ENCODE results near the gene IL1RL1. TPM values are rescaled to one million over a fixed set of nuclear protein-coding genes. Genes with fewer than 3 reads are reported as not detected.

IL1RL1 gene
- total and polyA plus RNA-seq, 5 donors from 2014 or later: 0.89 TPM; not detected in 4

GRCh38 chr2:102304711-102305611 is 6.4 kb upstream of the IL1RL1 start:
- Histone ChIP-seq H3K4me1 (ENCODE audit: control insufficient read depth, insufficient read depth, low read length, poor library complexity, severe bottlenecking) (peaks cover 6% of the 10 kb centered on the region), H3K27me3 (ENCODE audit: control insufficient read depth, insufficient read depth, low read length) (peaks cover 3% of the 10 kb centered on the region), H3K4me3 (ENCODE audit: low read depth, low read length) (peak overlapping the region; percentile 52), H3K36me3 (ENCODE audit: control insufficient read depth, insufficient read depth, low read length) (no peaks in the 10 kb centered on the region), H3K9me3 (ENCODE audit: control insufficient read depth in 2 of 2, low read length in 2 of 2) (no peaks in the 10 kb centered on the region), H3K27ac (ENCODE audit: insufficient read depth, low read length, poor library complexity, severe bottlenecking) (no peak overlapping the region)
- DNase-seq (peak in 1 of 3 donors; percentile 54), ATAC-seq (ENCODE audit: low read depth in 2 of 2) (no peak)
- Mint-ChIP-seq H3K27ac (peak overlapping the region in 2 of 3 donors; percentile 18 to 82), H3K4me1 (peaks cover 16 to 22% (median 21%) of the 10 kb centered on the region in 4 donors), H3K36me3 (no peaks in the 10 kb centered on the region), H3K4me3 (peak overlapping the region; percentile 16 to 58 (median 26)), H3K27me3 (peaks cover 4% of the 10 kb centered on the region), H3K9me3 (no peaks in the 10 kb centered on the region)

- H3K27ac ChIP-seq (ENCODE audit: insufficient read depth, low read length, poor library complexity, severe bottlenecking): no peak overlapping the region
- Mint-ChIP-seq H3K27me3 (peaks cover 4% of the 10 kb centered on the region), H3K9me3 (no peaks in the 10 kb centered on the region), H3K4me3 (peak overlapping the region in 1 of 4 donors; percentile 59), H3K27ac (no peak overlapping the region), H3K36me3 (no peaks in the 10 kb centered on the region), H3K4me1 (peaks cover 16 to 22% (median 21%) of the 10 kb centered on the region in 4 donors)
- DNase-seq: no peak
- peaks cover 3% of the 10 kb centered on the region for H3K27me3 ChIP-seq (ENCODE audit: control insufficient read depth, insufficient read depth, low read length)
- H3K4me1 ChIP-seq (ENCODE audit: control insufficient read depth, insufficient read depth, low read length, poor library complexity, severe bottlenecking): peaks cover 6% of the 10 kb centered on the region
- H3K4me3 ChIP-seq (ENCODE audit: low read depth, low read length): no peak overlapping the region
- ATAC-seq (ENCODE audit: low read depth in 2 of 2): no peak
- no peaks in the 10 kb centered on the region for H3K9me3 ChIP-seq (ENCODE audit: control insufficient read depth in 2 of 2, low read length in 2 of 2)
- H3K36me3 ChIP-seq (ENCODE audit: control insufficient read depth, insufficient read depth, low read length): no peaks in the 10 kb centered on the region
These were observed 5.2 kb upstream of the IL1RL1 start for GRCh38 chr2:102306125-102306524.

DNA sequence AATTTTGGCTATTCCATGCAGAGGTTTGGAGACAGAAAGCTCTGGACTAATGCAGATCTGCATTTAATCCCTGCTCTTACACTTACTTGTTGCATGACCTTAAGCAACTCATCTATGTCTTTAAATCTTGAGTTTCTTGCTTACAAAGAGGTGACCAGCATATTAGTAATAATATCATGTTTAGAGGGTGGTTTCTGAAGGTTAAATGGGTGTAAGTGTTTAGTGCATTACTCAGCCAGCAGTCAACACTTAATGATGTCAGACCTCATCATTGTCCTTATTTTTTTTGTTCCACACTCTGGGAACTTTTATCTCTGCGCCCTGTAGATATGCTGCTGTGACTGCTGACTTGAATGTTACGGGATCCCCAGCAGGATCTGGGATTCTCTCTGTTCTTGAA is 1.7 kb downstream of the IL1RL1 start:
- H3K9me3 Mint-ChIP-seq: no peaks in the 10 kb centered on the region
- H3K9me3 ChIP-seq (ENCODE audit: control insufficient read depth in 2 of 2, low read length in 2 of 2): no peaks in the 10 kb centered on the region
- no peak overlapping the region for H3K4me3 Mint-ChIP-seq
- no peaks in the 10 kb centered on the region for H3K4me1 Mint-ChIP-seq
- no peak overlapping the region for H3K4me3 ChIP-seq (ENCODE audit: low read depth, low read length)
- H3K4me1 ChIP-seq (ENCODE audit: control insufficient read depth, insufficient read depth, low read length, poor library complexity, severe bottlenecking): no peaks in the 10 kb centered on the region
- no peaks in the 10 kb centered on the region for H3K36me3 ChIP-seq (ENCODE audit: control insufficient read depth, insufficient read depth, low read length)
- no peak overlapping the region for H3K27ac ChIP-seq (ENCODE audit: insufficient read depth, low read length, poor library complexity, severe bottlenecking)
- H3K27ac Mint-ChIP-seq: no peak overlapping the region
- no peak for ATAC-seq (ENCODE audit: low read depth in 2 of 2)
- H3K27me3 ChIP-seq (ENCODE audit: control insufficient read depth, insufficient read depth, low read length): no peaks in the 10 kb centered on the region
- no peak for DNase-seq
- no peaks in the 10 kb centered on the region for H3K36me3 Mint-ChIP-seq
- H3K27me3 Mint-ChIP-seq: no peaks in the 10 kb centered on the region

GRCh38 chr2:102313471-102313870 is 2.1 kb downstream of the IL1RL1 start:
- H3K27ac Mint-ChIP-seq: no peak overlapping the region
- no peak for ATAC-seq (ENCODE audit: low read depth in 2 of 2)

DNA sequence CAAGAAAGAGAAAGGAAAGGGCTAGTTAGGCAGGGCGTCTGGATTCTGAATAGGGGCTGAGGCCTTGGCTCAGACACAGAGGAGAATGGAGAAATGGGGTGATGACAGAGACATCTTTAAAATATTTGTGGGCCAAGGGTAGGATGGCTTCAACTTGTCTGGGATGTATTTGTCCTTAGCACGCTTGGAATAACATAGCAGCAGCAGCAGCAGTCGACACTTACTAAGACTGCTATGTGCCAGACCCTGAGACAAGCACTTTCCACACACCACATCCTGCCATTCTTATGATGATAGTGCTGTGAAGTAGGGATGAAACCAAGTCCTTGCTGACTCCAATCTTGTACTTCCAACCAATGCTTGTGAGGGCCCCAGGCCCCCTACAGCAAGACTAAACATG is 2.6 kb downstream of the IL1RL1 start:
- no peak overlapping the region for H3K27ac Mint-ChIP-seq
- DNase-seq: no peak
- no peaks in the 10 kb centered on the region for H3K36me3 Mint-ChIP-seq
- no peaks in the 10 kb centered on the region for H3K4me1 Mint-ChIP-seq
- H3K27me3 Mint-ChIP-seq: no peaks in the 10 kb centered on the region
- Histone ChIP-seq H3K27ac (ENCODE audit: insufficient read depth, low read length, poor library complexity, severe bottlenecking) (no peak overlapping the region), H3K27me3 (ENCODE audit: control insufficient read depth, insufficient read depth, low read length) (no peaks in the 10 kb centered on the region), H3K9me3 (ENCODE audit: control insufficient read depth in 2 of 2, low read length in 2 of 2) (no peaks in the 10 kb centered on the region), H3K36me3 (ENCODE audit: control insufficient read depth, insufficient read depth, low read length) (no peaks in the 10 kb centered on the region), H3K4me1 (ENCODE audit: control insufficient read depth, insufficient read depth, low read length, poor library complexity, severe bottlenecking) (no peaks in the 10 kb centered on the region), H3K4me3 (ENCODE audit: low read depth, low read length) (no peak overlapping the region)
- ATAC-seq (ENCODE audit: low read depth in 2 of 2): no peak
- no peak overlapping the region for H3K4me3 Mint-ChIP-seq
- no peaks in the 10 kb centered on the region for H3K9me3 Mint-ChIP-seq

More at GRCh38 chr2:102313471-102313870, 2.1 kb downstream of the IL1RL1 start:
- Histone ChIP-seq H3K4me3 (ENCODE audit: low read depth, low read length) (no peak overlapping the region), H3K4me1 (ENCODE audit: control insufficient read depth, insufficient read depth, low read length, poor library complexity, severe bottlenecking) (no peaks in the 10 kb centered on the region), H3K9me3 (ENCODE audit: control insufficient read depth in 2 of 2, low read length in 2 of 2) (no peaks in the 10 kb centered on the region), H3K36me3 (ENCODE audit: control insufficient read depth, insufficient read depth, low read length) (no peaks in the 10 kb centered on the region), H3K27me3 (ENCODE audit: control insufficient read depth, insufficient read depth, low read length) (no peaks in the 10 kb centered on the region), H3K27ac (ENCODE audit: insufficient read depth, low read length, poor library complexity, severe bottlenecking) (no peak overlapping the region)
- no peaks in the 10 kb centered on the region for H3K9me3 Mint-ChIP-seq
- H3K4me3 Mint-ChIP-seq: no peak overlapping the region
- H3K4me1 Mint-ChIP-seq: no peaks in the 10 kb centered on the region
- H3K27me3 Mint-ChIP-seq: no peaks in the 10 kb centered on the region
- no peak for DNase-seq
- H3K36me3 Mint-ChIP-seq: no peaks in the 10 kb centered on the region

GRCh38 chr2:102315921-102316320 is 4.6 kb downstream of the IL1RL1 start:
- Mint-ChIP-seq H3K27me3 (peaks cover 5% of the 10 kb centered on the region), H3K9me3 (no peaks in the 10 kb centered on the region), H3K36me3 (no peaks in the 10 kb centered on the region), H3K4me1 (no peaks in the 10 kb centered on the region), H3K27ac (no peak overlapping the region), H3K4me3 (no peak overlapping the region)
- H3K27ac ChIP-seq (ENCODE audit: insufficient read depth, low read length, poor library complexity, severe bottlenecking): no peak overlapping the region
- H3K9me3 ChIP-seq (ENCODE audit: control insufficient read depth in 2 of 2, low read length in 2 of 2): no peaks in the 10 kb centered on the region
- no peak for DNase-seq
- no peaks in the 10 kb centered on the region for H3K4me1 ChIP-seq (ENCODE audit: control insufficient read depth, insufficient read depth, low read length, poor library complexity, severe bottlenecking)
- no peak overlapping the region for H3K4me3 ChIP-seq (ENCODE audit: low read depth, low read length)
- no peaks in the 10 kb centered on the region for H3K27me3 ChIP-seq (ENCODE audit: control insufficient read depth, insufficient read depth, low read length)
- no peak for ATAC-seq (ENCODE audit: low read depth in 2 of 2)
- H3K36me3 ChIP-seq (ENCODE audit: control insufficient read depth, insufficient read depth, low read length): no peaks in the 10 kb centered on the region

GRCh38 chr2:102317715-102318114 is 6.4 kb downstream of the IL1RL1 start:
- Mint-ChIP-seq H3K9me3 (peaks cover 0 to 1% (median 0%) of the 10 kb centered on the region in 7 donors), H3K27me3 (peaks cover 12% of the 10 kb centered on the region), H3K27ac (no peak overlapping the region), H3K4me1 (no peaks in the 10 kb centered on the region), H3K36me3 (no peaks in the 10 kb centered on the region), H3K4me3 (no peak overlapping the region)
- Histone ChIP-seq H3K4me3 (ENCODE audit: low read depth, low read length) (no peak overlapping the region), H3K4me1 (ENCODE audit: control insufficient read depth, insufficient read depth, low read length, poor library complexity, severe bottlenecking) (no peaks in the 10 kb centered on the region), H3K36me3 (ENCODE audit: control insufficient read depth, insufficient read depth, low read length) (no peaks in the 10 kb centered on the region), H3K27ac (ENCODE audit: insufficient read depth, low read length, poor library complexity, severe bottlenecking) (no peak overlapping the region), H3K9me3 (ENCODE audit: control insufficient read depth in 2 of 2, low read length in 2 of 2) (no peaks in the 10 kb centered on the region), H3K27me3 (ENCODE audit: control insufficient read depth, insufficient read depth, low read length) (no peaks in the 10 kb centered on the region)
- ATAC-seq (ENCODE audit: low read depth in 2 of 2) (no peak), DNase-seq (no peak)

- no peak overlapping the region for H3K4me3 ChIP-seq (ENCODE audit: low read depth, low read length)
- peaks cover 0 to 1% (median 0%) of the 10 kb centered on the region in 7 donors for H3K9me3 Mint-ChIP-seq
- peaks cover 12% of the 10 kb centered on the region for H3K27me3 Mint-ChIP-seq
- no peak overlapping the region for H3K4me3 Mint-ChIP-seq
- H3K27ac ChIP-seq (ENCODE audit: insufficient read depth, low read length, poor library complexity, severe bottlenecking): no peak overlapping the region
- H3K36me3 Mint-ChIP-seq: no peaks in the 10 kb centered on the region
- ATAC-seq (ENCODE audit: low read depth in 2 of 2) (no peak), DNase-seq (no peak)
- no peaks in the 10 kb centered on the region for H3K9me3 ChIP-seq (ENCODE audit: control insufficient read depth in 2 of 2, low read length in 2 of 2)
- H3K27ac Mint-ChIP-seq: no peak overlapping the region
- no peaks in the 10 kb centered on the region for H3K27me3 ChIP-seq (ENCODE audit: control insufficient read depth, insufficient read depth, low read length)
- no peaks in the 10 kb centered on the region for H3K36me3 ChIP-seq (ENCODE audit: control insufficient read depth, insufficient read depth, low read length)
- H3K4me1 ChIP-seq (ENCODE audit: control insufficient read depth, insufficient read depth, low read length, poor library complexity, severe bottlenecking): no peaks in the 10 kb centered on the region
- H3K4me1 Mint-ChIP-seq: no peaks in the 10 kb centered on the region
These were observed 7.1 kb downstream of the IL1RL1 start for GRCh38 chr2:102318437-102318836.
